Right lobe of liver (tissue), 5 donors: Measurements from ENCODE around the gene FAM216A. TPM values are rescaled to one million over a fixed set of nuclear protein-coding genes. Genes with fewer than 3 reads are reported as not detected.

ENCODE experiments used
- small RNA-seq, 2 experiments: library from RNA; depleted of rRNA; stranded (forward); fragments of <200 nt; gene quantifications; one replicate each; pipeline ENCODE3, GENCODE V24; 2016
- total RNA-seq, 6 experiments: library from RNA; depleted of rRNA in 2 of 6; stranded (reverse); fragments of >200 nt in 2 of 6; fragmentation: NEBNext Ultra II Directional in 3 of 6; extraction: Animal tissue kit (Norgen Biotek cat#: 25700) in 3 of 6; gene quantifications; one replicate each; pipeline versions ENCODE4 v1.1.0 to v1.2.4, GENCODE V29; 2016 to 2023
- donor health status: DM: no; HTN: no; CAD: no.
- donor health status: DM: no; HTN: no; CAD: no.
- donor health status: DM: no; HTN: yes; CAD: no.
- donor health status: DM: no; HTN: yes; CAD: no.

FAM216A gene
- total RNA-seq, 6 experiments from 2014 or later: 1.1 to 9.9 (median 3.1) TPM

Small RNA genes lying within 50 kb of the gene (small RNA-seq; reads per million reads assigned to genes)
- gene RF00278: 0 reads per million in 2 experiments

Other genes with a start within 250 kb of the FAM216A start
- gene ATP2A2, start 187.6 kb upstream of the FAM216A start, total RNA-seq: 100 to 1,000 TPM in 4 of 6 experiments, 10 to 100 TPM in 2; 95.6 to 155 (median 113) TPM
- 10 to 100 TPM; 14.6 to 22.8 (median 18.0) TPM for gene ANAPC7, start 65.1 kb upstream of the FAM216A start, total RNA-seq
- 100 to 1,000 TPM in 3 of 6 experiments, 10 to 100 TPM in 3; 65.4 to 291 (median 101) TPM for gene ARPC3, start 18.5 kb upstream of the FAM216A start, total RNA-seq
- 10 to 100 TPM in 5 of 6 experiments, 1 to 10 TPM in 1; 8.0 to 20.7 (median 13.9) TPM for gene GPN3, start 588 bp upstream of the FAM216A start, total RNA-seq
- gene VPS29, start 33.3 kb downstream of the FAM216A start, total RNA-seq: 10 to 100 TPM; 37.9 to 61.2 (median 51.1) TPM
- under 1 TPM in 5 of 6 experiments, not detected in 1; 0.37 to 0.58 (median 0.51) TPM for gene RAD9B, start 33.5 kb downstream of the FAM216A start, total RNA-seq
- 10 to 100 TPM in 5 of 6 experiments, 1 to 10 TPM in 1; 6.3 to 15.0 (median 11.5) TPM for gene PPTC7, start 114.5 kb downstream of the FAM216A start, total RNA-seq
- gene TCTN1, start 145.3 kb downstream of the FAM216A start, total RNA-seq: 10 to 100 TPM in 4 of 6 experiments, 1 to 10 TPM in 2; 9.6 to 17.0 (median 10.8) TPM
- gene HVCN1, start 220.3 kb downstream of the FAM216A start, total RNA-seq: 1 to 10 TPM in 5 of 6 experiments, under 1 TPM in 1; 0.55 to 2.4 (median 1.6) TPM